Measurements from ENCODE around the gene ZDHHC17. TPM values are rescaled to one million over a fixed set of nuclear protein-coding genes. Genes with fewer than 3 reads are reported as not detected.
A peak's percentile ranks its signal among the peaks of the same experiment; 100 is the strongest.

ZDHHC17 gene
- total and polyA plus RNA-seq, 4 donors: 3.4 to 91.2 (median 15.2) TPM

DNA sequence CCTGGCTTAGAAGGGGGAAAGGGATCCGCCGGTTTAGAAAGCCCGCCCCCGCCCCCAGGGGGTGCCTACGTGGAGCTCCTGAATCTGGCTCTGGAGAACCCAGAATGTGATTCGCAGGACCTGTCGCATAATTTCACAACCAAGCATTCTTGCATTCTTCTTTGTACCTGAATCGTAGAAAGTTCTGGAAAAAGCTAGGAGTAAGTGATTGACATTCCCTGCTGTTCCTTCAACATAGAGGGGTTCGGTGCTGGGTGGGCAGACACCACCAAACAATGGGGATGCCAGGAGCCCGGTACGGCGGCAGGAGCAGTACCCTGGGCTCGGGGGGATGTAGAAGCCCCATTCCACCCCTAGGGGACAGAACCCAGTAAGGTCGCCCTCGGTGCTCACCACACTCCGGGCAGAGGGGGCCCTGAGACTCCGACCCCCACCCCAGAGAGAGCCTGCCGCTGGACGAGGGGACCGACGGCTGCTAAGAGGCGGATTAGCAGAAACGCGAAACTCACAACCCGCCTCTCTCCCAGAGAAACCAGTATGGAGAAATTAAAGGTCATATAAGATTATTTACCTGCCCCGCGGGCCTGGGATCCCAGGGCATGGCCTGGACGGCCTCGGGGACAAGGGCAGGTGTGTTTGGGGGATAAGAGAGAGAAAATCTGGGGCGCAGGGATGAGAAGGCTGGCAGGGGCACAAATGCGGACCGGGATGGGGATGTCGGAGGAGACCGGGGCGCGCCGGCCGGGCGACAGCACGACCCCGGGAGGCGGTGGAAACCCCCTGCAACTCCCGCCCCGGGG lies 114.4 kb downstream of the ZDHHC17 start:
- peak overlapping the region; percentile 85 to 86 for H3K27ac ChIP-seq (ENCODE audit: low read depth in 1 of 2, low read length in 2 of 2)
- TF ChIP-seq FOXA1 (IDR thresholded peaks at IDR 0.05) (no peak), HNF4A (conservative IDR thresholded peaks at IDR 0.05) (no peak), RXRA (IDR thresholded peaks at IDR 0.05) (no peak), TAF1 (conservative IDR thresholded peaks at IDR 0.05) (no peak), GABPA (IDR thresholded peaks at IDR 0.05 in 1 of 2, conservative IDR thresholded peaks at IDR 0.05 in 1 of 2) (no peak), SP1 (IDR thresholded peaks at IDR 0.05) (no peak), HNF4G (IDR thresholded peaks at IDR 0.05) (no peak), YY1 (IDR thresholded peaks at IDR 0.05) (peak; percentile 30), RAD21 (IDR thresholded peaks at IDR 0.05) (peak in 1 of 2 donors; percentile 4), NR2F2 (IDR thresholded peaks at IDR 0.05) (no peak)
- TF ChIP-seq, protein P1, sequence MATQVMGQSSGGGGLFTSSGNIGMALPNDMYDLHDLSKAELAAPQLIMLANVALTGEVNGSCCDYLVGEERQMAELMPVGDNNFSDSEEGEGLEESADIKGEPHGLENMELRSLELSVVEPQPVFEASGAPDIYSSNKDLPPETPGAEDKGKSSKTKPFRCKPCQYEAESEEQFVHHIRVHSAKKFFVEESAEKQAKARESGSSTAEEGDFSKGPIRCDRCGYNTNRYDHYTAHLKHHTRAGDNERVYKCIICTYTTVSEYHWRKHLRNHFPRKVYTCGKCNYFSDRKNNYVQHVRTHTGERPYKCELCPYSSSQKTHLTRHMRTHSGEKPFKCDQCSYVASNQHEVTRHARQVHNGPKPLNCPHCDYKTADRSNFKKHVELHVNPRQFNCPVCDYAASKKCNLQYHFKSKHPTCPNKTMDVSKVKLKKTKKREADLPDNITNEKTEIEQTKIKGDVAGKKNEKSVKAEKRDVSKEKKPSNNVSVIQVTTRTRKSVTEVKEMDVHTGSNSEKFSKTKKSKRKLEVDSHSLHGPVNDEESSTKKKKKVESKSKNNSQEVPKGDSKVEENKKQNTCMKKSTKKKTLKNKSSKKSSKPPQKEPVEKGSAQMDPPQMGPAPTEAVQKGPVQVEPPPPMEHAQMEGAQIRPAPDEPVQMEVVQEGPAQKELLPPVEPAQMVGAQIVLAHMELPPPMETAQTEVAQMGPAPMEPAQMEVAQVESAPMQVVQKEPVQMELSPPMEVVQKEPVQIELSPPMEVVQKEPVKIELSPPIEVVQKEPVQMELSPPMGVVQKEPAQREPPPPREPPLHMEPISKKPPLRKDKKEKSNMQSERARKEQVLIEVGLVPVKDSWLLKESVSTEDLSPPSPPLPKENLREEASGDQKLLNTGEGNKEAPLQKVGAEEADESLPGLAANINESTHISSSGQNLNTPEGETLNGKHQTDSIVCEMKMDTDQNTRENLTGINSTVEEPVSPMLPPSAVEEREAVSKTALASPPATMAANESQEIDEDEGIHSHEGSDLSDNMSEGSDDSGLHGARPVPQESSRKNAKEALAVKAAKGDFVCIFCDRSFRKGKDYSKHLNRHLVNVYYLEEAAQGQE (IDR thresholded peaks at IDR 0.05): peak; percentile 36
- no peaks in the 10 kb centered on the region for H3K9me3 ChIP-seq (ENCODE audit: control insufficient read depth in 4 of 4, low read length in 3 of 4)
- H3K9ac ChIP-seq (ENCODE audit: low read depth in 1 of 2, low read length in 2 of 2): peak overlapping the region; percentile 49 to 92
- no peaks in the 10 kb centered on the region for H3K27me3 ChIP-seq (ENCODE audit: control insufficient read depth in 4 of 4, insufficient read depth in 4 of 4, low read length in 3 of 4)
- peaks cover 0 to 14% (median 2%) of the 10 kb centered on the region in 4 donors for H3K4me1 ChIP-seq (ENCODE audit: control insufficient read depth in 4 of 4, insufficient read depth in 4 of 4, low read length in 3 of 4)
- WGBS: under 1% methylated on average over 44 of the region's 44 CpGs
- peak overlapping the region; percentile 79 to 90 (median 90) for H3K4me3 ChIP-seq (ENCODE audit: low read depth in 1 of 3, low read length in 3 of 3)
- H3K36me3 ChIP-seq (ENCODE audit: control insufficient read depth in 4 of 4, insufficient read depth in 3 of 4, low read depth in 1 of 4, low read length in 3 of 4): no peaks in the 10 kb centered on the region
- peak; percentile 36 for DNase-seq (ENCODE audit: low spot score)

DNA sequence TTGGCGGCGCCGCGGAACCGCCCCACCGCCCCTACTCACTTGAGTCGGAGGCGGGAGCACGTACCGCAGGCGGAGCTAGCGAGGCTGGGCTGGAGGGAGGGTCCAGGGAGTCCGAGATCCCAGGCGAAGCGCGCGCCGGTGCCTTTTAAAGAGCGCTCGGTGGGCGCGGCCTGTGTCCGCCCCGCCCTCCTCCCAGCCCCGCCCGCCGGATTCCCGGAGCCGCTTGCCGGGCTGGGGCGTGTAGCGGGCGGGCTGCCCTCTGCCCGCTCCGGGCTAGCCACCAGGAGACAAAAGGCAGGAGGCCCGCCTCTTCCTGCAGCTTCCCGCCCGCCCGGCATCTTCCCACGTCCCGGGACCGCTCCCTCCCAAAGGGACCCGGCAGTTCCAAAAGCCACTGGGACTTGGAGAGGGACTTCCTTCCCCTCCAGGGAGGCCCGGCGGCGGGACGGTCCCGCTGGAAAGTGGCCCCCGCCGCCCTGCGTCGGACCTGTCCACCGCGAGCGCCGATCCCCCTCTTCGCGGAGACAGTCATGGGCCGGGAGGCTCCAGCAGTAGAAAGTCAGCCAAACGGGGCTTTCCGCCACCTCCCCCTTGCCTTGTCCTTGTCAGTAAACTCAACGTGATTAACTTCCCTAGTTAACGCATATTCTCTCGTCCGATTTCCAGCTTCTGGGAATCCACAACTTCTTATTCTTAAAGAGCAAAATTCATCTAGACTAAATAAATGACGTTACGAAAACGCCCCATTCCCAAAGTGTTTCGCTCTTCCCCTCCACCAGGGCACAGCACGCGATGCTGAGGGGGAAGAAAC lies 115.2 kb downstream of the ZDHHC17 start, which contains the start of gene CSRP2:
Gene CSRP2, minus strand, starts transcription at position 121 of the 811 bp plus-strand sequence. CDS start 12,759 bp downstream, outside the sequence.
- H3K9me3 ChIP-seq (ENCODE audit: control insufficient read depth in 4 of 4, low read length in 3 of 4): no peaks in the 10 kb centered on the region
- peak within 1 kb of the TSS; percentile 66 to 92 for H3K9ac ChIP-seq (ENCODE audit: low read depth in 1 of 2, low read length in 2 of 2)
- peak within 1 kb of the TSS; percentile 79 to 90 (median 90) for H3K4me3 ChIP-seq (ENCODE audit: low read depth in 1 of 3, low read length in 3 of 3)
- no peaks in the 10 kb centered on the region for H3K27me3 ChIP-seq (ENCODE audit: control insufficient read depth in 4 of 4, insufficient read depth in 4 of 4, low read length in 3 of 4)
- DNase-seq (ENCODE audit: low spot score): peak; percentile 87
- no peaks in the 10 kb centered on the region for H3K36me3 ChIP-seq (ENCODE audit: control insufficient read depth in 4 of 4, insufficient read depth in 3 of 4, low read depth in 1 of 4, low read length in 3 of 4)
- 2% methylated on average over 71 of the region's 71 CpGs for WGBS
- H3K4me1 ChIP-seq (ENCODE audit: control insufficient read depth in 4 of 4, insufficient read depth in 4 of 4, low read length in 3 of 4): peaks cover 0 to 14% (median 2%) of the 10 kb centered on the region in 4 donors
- peak within 1 kb of the TSS; percentile 86 to 89 for H3K27ac ChIP-seq (ENCODE audit: low read depth in 1 of 2, low read length in 2 of 2)
- TF ChIP-seq TAF1 (conservative IDR thresholded peaks at IDR 0.05): peak; percentile 35
- no peak for TF ChIP-seq FOXA1 (IDR thresholded peaks at IDR 0.05)
- TF ChIP-seq, protein P2, sequence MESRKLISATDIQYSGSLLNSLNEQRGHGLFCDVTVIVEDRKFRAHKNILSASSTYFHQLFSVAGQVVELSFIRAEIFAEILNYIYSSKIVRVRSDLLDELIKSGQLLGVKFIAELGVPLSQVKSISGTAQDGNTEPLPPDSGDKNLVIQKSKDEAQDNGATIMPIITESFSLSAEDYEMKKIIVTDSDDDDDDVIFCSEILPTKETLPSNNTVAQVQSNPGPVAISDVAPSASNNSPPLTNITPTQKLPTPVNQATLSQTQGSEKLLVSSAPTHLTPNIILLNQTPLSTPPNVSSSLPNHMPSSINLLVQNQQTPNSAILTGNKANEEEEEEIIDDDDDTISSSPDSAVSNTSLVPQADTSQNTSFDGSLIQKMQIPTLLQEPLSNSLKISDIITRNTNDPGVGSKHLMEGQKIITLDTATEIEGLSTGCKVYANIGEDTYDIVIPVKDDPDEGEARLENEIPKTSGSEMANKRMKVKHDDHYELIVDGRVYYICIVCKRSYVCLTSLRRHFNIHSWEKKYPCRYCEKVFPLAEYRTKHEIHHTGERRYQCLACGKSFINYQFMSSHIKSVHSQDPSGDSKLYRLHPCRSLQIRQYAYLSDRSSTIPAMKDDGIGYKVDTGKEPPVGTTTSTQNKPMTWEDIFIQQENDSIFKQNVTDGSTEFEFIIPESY (IDR thresholded peaks at IDR 0.05): no peak
- no peak for TF ChIP-seq NR2F2 (IDR thresholded peaks at IDR 0.05)
- no peak for TF ChIP-seq JUND (IDR thresholded peaks at IDR 0.05)
- peak; percentile 81 for TF ChIP-seq YY1 (IDR thresholded peaks at IDR 0.05)
- TF ChIP-seq HNF4G (IDR thresholded peaks at IDR 0.05): no peak
- TF ChIP-seq, protein P3, sequence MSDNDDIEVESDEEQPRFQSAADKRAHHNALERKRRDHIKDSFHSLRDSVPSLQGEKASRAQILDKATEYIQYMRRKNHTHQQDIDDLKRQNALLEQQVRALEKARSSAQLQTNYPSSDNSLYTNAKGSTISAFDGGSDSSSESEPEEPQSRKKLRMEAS (IDR thresholded peaks at IDR 0.05): peak; percentile 12
- peak in 1 of 2 donors; percentile 40 for TF ChIP-seq GABPA (IDR thresholded peaks at IDR 0.05 in 1 of 2, conservative IDR thresholded peaks at IDR 0.05 in 1 of 2)
- peak; percentile 57 for TF ChIP-seq SP1 (IDR thresholded peaks at IDR 0.05)
- peak in 1 of 2 donors; percentile 22 for TF ChIP-seq RAD21 (IDR thresholded peaks at IDR 0.05)
- TF ChIP-seq RXRA (IDR thresholded peaks at IDR 0.05): no peak
- TF ChIP-seq, protein P4, sequence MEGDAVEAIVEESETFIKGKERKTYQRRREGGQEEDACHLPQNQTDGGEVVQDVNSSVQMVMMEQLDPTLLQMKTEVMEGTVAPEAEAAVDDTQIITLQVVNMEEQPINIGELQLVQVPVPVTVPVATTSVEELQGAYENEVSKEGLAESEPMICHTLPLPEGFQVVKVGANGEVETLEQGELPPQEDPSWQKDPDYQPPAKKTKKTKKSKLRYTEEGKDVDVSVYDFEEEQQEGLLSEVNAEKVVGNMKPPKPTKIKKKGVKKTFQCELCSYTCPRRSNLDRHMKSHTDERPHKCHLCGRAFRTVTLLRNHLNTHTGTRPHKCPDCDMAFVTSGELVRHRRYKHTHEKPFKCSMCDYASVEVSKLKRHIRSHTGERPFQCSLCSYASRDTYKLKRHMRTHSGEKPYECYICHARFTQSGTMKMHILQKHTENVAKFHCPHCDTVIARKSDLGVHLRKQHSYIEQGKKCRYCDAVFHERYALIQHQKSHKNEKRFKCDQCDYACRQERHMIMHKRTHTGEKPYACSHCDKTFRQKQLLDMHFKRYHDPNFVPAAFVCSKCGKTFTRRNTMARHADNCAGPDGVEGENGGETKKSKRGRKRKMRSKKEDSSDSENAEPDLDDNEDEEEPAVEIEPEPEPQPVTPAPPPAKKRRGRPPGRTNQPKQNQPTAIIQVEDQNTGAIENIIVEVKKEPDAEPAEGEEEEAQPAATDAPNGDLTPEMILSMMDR (IDR thresholded peaks at IDR 0.05; ENCODE audit: low read depth, low read length, missing input control): peak; percentile 29
- TF ChIP-seq FOXA2 (IDR thresholded peaks at IDR 0.05): no peak
- TF ChIP-seq, protein P5, sequence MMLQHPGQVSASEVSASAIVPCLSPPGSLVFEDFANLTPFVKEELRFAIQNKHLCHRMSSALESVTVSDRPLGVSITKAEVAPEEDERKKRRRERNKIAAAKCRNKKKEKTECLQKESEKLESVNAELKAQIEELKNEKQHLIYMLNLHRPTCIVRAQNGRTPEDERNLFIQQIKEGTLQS (IDR thresholded peaks at IDR 0.05): no peak
- TF ChIP-seq, protein P1 (IDR thresholded peaks at IDR 0.05): peak; percentile 36

All from liver (tissue), 9 donors.